ENCODE data around the gene WDR88. TPM values are rescaled to one million over a fixed set of nuclear protein-coding genes. Genes with fewer than 3 reads are reported as not detected.

The WDR88 gene
- polyA plus RNA-seq, 1 donor (not counting 4 experiments of a cell fraction or from before 2014, with no cell fraction given), result not detected

GRCh38 chr19:33198169-33198568 lies 66.3 kb downstream of the WDR88 start:
- no peak for DNase-seq (ENCODE audit: low read depth, low spot score)
- H2AFZ ChIP-seq (ENCODE audit: control insufficient read depth, low read length), result no peak overlapping the region
- H3K9ac ChIP-seq (ENCODE audit: control insufficient read depth, extremely low read depth, insufficient read depth, low read length), result no peak overlapping the region
- H3K79me2 ChIP-seq (ENCODE audit: control insufficient read depth, insufficient read depth, low read length), result no peaks in the 10 kb centered on the region
- no peak overlapping the region for H3K4me3 ChIP-seq (ENCODE audit: control insufficient read depth in 2 of 3, extremely low read depth in 1 of 3, insufficient read depth in 2 of 3, low read depth in 1 of 3, low read length in 3 of 3)
- H3K27me3 ChIP-seq (ENCODE audit: control insufficient read depth, extremely low read depth, insufficient read depth, low read length), result peaks cover 5% of the 10 kb centered on the region
- no peaks in the 10 kb centered on the region for H3K9me3 ChIP-seq (ENCODE audit: control insufficient read depth, low read depth, low read length)
- no peak for TF ChIP-seq CTCF (optimal IDR thresholded peaks at IDR 0.05 in 1 of 3, IDR thresholded peaks at IDR 0.05 in 1 of 3, conservative IDR thresholded peaks at IDR 0.05 in 1 of 3; ENCODE audit: extremely low read depth in 1 of 3, insufficient read depth in 2 of 3, low read length in 3 of 3)
- no peak for TF ChIP-seq EZH2 (IDR thresholded peaks at IDR 0.05; ENCODE audit: low read length)
- dilution Hi-C loops (cut with MboI; ENCODE audit: extremely low pct_ligation_motif_present, low sequenced_read_pairs), result no loop called here
- no peaks in the 10 kb centered on the region for H3K9me1 ChIP-seq (ENCODE audit: control insufficient read depth, extremely low read depth, insufficient read depth, low read length)
- H3K27ac ChIP-seq (ENCODE audit: control insufficient read depth, insufficient read depth, low read length), result no peak overlapping the region
- peaks cover 3% of the 10 kb centered on the region for H4K20me1 ChIP-seq (ENCODE audit: control insufficient read depth, extremely low read depth, insufficient read depth, low read length)
- no peak for FAIRE-seq
- peaks cover 0 to 8% of the 10 kb centered on the region in 2 experiments for H3K36me3 ChIP-seq (ENCODE audit: control insufficient read depth in 2 of 2, extremely low read depth in 1 of 2, insufficient read depth in 2 of 2, low read length in 2 of 2)
- peaks cover 3% of the 10 kb centered on the region for H3K4me1 ChIP-seq (ENCODE audit: control insufficient read depth, extremely low read depth, insufficient read depth, low read length)
- no peak overlapping the region for H3K4me2 ChIP-seq (ENCODE audit: control insufficient read depth, extremely low read depth, insufficient read depth, low read depth, low read length)

GRCh38 chr19:33199441-33200265 lies 67.7 kb downstream of the WDR88 start:
- no peak for TF ChIP-seq CTCF (optimal IDR thresholded peaks at IDR 0.05 in 1 of 3, IDR thresholded peaks at IDR 0.05 in 1 of 3, conservative IDR thresholded peaks at IDR 0.05 in 1 of 3; ENCODE audit: extremely low read depth in 1 of 3, insufficient read depth in 2 of 3, low read length in 3 of 3)
- no peak for TF ChIP-seq EZH2 (IDR thresholded peaks at IDR 0.05; ENCODE audit: low read length)
- no peak for DNase-seq (ENCODE audit: low read depth, low spot score)
- Histone ChIP-seq H3K27ac (ENCODE audit: control insufficient read depth, insufficient read depth, low read length) (no peak overlapping the region), H3K27me3 (ENCODE audit: control insufficient read depth, extremely low read depth, insufficient read depth, low read length) (no peaks in the 10 kb centered on the region), H3K4me2 (ENCODE audit: control insufficient read depth, extremely low read depth, insufficient read depth, low read depth, low read length) (no peak overlapping the region), H3K36me3 (ENCODE audit: control insufficient read depth in 2 of 2, extremely low read depth in 1 of 2, insufficient read depth in 2 of 2, low read length in 2 of 2) (peaks cover 0 to 10% of the 10 kb centered on the region in 2 experiments), H3K4me1 (ENCODE audit: control insufficient read depth, extremely low read depth, insufficient read depth, low read length) (peaks cover 3% of the 10 kb centered on the region), H3K9me3 (ENCODE audit: control insufficient read depth, low read depth, low read length) (no peaks in the 10 kb centered on the region), H3K79me2 (ENCODE audit: control insufficient read depth, insufficient read depth, low read length) (no peaks in the 10 kb centered on the region), H3K4me3 (ENCODE audit: control insufficient read depth in 2 of 3, extremely low read depth in 1 of 3, insufficient read depth in 2 of 3, low read depth in 1 of 3, low read length in 3 of 3) (no peak overlapping the region), H3K9me1 (ENCODE audit: control insufficient read depth, extremely low read depth, insufficient read depth, low read length) (no peaks in the 10 kb centered on the region), H3K9ac (ENCODE audit: control insufficient read depth, extremely low read depth, insufficient read depth, low read length) (no peak overlapping the region), H4K20me1 (ENCODE audit: control insufficient read depth, extremely low read depth, insufficient read depth, low read length) (peaks cover 3% of the 10 kb centered on the region), H2AFZ (ENCODE audit: control insufficient read depth, low read length) (no peak overlapping the region)
- dilution Hi-C loops (cut with MboI; ENCODE audit: extremely low pct_ligation_motif_present, low sequenced_read_pairs), result no loop called here
- no peak for FAIRE-seq

Measured in keratinocyte (primary cell).